GM19025 (cell line): ENCODE data around the gene SPATA3.
"Not testable (repeated sequence)": the region's sequence is repeated elsewhere in the genome, so short reads cannot be mapped to it uniquely, and the experiment has no call there.

Experiments
- ATAC-seq: cut with Tn5 transposase; IDR thresholded peaks from one replicate; pipeline ENCODE4 v1.9.1; 2021; ENCODE audit warnings: mild to moderate bottlenecking, low read depth, moderate library complexity; ENCODE audit not compliant: unreplicated experiment

SPATA3 gene

DNA sequence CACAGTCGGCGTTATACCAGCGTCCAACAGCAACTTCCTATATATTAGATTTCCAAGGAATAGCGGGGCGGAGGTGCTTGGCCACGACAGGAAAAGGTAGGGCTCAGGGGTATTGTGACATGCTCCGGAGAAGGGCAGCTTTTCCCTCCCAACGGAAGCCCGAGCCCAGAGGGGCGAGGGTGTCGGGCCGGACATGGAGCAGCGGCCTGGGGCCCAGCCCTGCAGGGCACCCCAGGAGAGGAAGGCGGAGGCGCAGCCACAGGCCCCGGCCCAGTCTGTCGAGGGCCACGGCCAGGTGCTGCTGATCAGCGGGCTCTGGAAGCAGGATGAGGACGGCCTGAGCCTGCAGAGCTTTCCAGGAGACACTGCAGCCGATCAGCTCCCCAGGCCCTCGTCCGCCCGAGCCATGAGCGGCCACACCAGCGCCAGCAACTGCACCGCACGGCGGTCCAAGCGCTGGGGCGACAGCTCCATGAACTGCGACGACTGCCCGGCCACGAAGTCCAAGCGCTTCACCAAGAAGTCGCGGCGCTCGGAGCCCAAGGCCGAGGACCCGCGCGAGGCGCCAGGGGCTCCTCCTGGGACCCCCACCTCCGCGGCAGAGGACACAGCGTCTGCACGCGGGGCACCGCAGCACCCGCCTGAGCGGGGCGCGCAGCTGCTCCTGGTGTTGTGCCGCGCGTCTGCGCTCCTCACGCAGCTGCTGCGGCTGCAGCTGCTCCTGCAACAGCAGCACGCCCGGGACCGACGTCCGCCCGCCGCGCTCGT, 5.6 kb upstream of the SPATA3 start:
- ATAC-seq = no peak

DNA sequence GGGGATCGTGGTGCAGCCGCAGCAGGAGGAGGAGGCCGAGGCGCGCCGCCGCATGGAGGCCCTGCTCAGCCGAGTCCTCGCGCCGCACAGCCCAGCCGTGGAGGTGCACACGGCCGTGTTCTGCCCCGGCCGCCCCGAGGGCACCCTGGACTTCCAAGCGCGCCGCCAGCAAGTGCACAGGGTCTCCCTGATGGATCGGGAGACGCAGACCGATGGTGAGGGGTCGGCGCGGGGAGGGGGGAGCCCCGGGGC, 5.1 kb upstream of the SPATA3 start:
- ATAC-seq = no peak

DNA sequence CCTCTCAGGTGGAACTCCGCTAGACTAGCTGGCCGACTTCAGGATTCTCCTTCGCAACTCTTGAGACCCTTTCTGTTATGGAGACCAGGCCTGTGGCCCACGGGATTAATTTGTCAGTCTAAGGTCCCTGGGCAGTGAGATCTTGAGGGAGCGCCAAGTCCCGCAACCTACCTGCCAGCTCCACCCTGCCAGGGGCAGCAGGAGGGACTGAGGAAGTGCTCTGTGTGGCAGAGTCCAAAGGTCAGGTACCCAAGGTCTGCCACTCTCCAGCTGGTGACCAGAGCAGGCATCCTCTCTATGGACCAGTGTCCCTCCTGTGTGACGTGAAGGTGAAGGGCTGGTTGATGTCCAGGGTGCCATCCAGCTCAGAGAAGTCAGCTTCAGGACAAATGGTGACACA, 4.3 kb upstream of the SPATA3 start:
- no peak for ATAC-seq

DNA sequence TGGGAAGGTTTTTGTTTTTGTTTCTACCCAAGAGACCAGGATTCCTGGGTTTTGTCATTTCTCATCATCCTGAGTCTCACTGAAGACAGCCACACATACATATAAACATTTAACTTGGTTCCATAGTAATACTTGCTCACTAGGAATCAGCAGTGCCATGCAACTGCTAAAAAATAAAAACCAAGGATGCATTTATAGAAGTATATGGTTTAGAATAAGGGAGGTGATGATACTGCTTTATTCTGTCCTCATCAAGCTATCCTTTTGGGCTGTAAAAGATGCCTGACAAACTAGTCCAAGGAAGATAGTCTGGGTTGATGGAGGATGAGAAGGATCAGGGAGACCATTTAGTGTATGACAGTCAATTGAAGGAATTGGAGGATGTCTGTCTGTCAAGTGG, 740 bp downstream of the SPATA3 start:
- no peak for ATAC-seq

DNA sequence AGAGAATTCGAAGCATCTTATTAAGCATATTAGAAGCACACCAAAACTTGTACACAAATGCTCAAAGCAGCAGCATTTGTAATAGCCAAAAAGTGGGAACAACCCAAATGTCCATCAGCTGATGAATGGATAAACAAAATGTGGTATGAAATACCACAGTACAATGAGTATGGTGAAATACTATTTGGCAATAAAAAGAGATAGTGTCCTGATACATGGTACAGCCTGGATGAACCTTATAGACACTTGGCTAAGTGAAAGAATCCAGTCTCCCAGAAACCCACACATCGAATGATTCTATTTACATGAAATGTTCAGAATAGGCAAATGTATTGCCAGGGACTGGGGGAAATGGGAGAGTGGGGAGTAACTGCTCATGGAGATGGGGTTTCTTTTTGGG, 3.0 kb downstream of the SPATA3 start:
- ATAC-seq = no peak

DNA sequence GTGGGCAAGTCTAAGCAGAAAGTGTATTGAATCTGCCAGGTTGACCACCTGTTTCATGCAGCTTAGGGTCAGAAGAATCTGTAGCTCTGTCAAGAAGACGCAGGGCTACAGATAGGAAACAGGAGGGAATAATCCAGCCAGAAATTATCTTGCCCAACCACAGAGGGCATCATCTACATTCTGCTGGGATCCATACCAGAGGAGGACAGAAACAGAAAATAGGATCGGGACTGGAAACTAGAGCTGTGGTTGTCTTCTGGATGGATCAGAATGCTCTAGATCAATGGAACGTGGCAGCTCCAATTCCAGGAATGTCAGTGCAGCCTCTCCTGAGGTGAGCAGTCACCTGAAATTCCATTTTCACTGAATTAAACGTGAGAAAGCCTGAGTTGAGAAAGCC, 3.6 kb downstream of the SPATA3 start:
- ATAC-seq = no peak

DNA sequence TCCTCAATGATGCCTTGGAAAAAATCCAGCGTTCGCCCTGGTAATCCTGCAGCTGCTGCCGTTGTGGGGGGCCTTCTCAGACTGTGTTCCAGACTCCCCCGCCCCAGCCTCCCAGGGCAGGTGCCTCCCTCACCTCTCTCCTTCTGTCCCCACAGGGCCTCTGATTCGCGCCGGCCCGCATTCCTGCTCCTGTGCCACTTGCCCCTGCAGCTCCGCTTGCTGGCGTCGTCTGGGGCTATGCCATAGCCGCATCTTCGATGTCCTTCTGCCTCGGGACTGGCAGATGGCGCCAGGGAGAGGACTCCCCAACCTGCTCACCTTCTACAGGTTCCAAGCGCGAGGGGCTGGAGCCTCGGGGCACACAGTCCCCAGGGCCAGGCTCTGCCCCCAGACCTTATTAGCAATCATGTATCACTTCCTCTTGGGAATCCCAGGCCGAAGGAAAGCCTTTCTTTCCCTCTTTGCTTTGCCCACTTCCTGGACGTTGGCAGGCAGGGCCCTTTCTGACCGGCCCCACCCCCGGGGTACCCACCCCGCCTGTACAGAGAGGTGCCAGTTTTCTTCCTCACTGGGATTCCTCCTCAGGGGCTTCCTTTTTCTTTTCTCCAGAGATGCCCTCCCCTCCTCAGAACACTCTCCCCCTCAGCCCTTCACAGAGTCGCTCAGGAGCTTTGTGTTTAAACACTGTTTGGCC, 4.4 kb downstream of the SPATA3 start:
- ATAC-seq = no peak

DNA sequence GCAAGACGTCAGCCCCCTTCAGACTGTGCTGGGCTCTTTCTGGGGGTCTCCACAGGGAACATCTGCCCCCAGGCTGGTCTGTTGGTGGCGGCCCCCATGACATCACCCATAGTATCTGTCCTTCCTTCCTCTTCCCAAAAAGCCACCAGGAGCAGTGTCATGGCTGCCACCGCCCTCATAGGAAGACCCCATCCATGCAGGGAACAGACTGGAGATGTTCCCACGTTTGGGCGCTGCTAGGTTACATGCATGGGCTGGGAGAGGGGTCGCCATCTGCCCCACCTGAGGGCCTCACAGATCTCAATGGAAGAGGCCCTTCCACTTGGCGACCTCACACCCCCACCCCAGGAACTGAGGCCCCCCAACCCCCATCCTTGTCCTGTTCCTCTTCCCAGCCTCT, 5.1 kb downstream of the SPATA3 start:
- no peak for ATAC-seq

DNA sequence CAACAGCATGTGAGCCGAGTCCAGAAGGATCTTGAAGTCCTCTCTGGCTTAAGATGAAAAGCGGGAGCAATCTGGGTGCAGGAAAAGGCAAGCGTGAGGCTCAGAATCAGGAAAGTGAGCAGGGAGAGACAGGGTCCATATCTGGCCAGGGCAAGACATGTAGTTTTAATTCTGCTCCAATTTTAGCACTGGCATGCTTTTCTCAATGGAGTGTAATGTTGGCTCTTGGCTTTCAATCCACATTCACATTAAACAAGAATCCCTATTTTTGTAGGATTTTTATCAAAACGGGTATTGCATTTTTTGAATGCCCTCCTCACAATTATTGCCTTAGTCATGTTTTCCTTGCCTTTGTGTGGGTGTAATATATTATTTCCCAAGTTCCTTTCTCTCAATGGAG, 6.0 kb downstream of the SPATA3 start:
- no peak for ATAC-seq

DNA sequence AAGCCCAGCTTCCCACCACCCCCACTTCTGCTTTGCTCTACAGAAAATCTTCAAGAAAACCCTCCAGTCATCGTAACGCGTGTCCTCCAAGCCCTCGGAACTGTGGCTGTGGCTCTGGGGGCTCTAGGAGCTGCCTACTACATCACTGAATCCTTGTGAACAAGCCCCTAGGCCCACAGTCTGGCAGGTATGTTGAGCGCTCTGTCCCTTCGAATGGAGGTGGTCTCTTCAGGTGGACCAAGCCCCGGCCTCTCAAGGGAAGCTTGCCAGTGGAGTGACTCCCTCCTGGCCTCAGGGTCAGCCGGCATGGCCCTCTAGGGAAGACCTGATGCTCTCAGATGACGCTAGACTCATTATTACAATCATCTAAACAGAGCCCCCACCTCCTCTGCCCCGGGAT, 6.7 kb downstream of the SPATA3 start:
- ATAC-seq = no peak

DNA sequence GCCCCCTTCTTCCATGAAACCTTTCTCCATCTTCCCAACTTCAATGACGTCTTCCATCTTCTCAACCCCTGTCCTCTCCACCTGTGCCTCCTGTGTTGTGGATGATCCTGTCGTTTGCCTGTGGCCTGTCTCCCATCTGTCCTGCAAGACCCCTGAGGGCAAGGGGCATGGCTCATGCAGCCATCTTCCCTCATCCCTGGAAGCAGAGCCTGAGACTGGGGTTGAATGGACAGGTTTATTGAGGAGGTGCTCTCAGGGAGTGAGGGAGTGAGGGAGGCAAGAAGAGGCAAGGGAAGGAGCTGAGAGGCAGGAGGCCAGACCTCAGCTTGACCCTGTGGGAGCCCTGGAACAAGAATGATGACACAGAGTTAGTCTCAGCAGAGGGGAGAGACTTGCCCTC, 7.3 kb downstream of the SPATA3 start:
- no peak for ATAC-seq

DNA sequence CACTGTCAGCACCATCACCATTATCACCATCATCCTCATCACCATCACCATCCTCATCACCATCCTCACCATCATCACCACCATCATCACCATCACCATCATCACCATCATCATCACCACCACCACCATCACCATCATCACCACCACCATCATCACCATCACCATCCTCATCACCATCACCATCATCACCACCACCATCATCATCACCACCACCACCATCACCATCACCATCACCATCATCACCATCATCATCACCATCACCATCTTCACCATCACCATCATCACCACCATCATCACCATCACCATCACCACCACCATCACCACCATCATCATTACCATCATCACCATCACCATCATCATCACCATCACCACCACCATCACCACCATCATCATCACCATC, 9.0 kb downstream of the SPATA3 start:
- not testable (repeated sequence) for ATAC-seq

DNA sequence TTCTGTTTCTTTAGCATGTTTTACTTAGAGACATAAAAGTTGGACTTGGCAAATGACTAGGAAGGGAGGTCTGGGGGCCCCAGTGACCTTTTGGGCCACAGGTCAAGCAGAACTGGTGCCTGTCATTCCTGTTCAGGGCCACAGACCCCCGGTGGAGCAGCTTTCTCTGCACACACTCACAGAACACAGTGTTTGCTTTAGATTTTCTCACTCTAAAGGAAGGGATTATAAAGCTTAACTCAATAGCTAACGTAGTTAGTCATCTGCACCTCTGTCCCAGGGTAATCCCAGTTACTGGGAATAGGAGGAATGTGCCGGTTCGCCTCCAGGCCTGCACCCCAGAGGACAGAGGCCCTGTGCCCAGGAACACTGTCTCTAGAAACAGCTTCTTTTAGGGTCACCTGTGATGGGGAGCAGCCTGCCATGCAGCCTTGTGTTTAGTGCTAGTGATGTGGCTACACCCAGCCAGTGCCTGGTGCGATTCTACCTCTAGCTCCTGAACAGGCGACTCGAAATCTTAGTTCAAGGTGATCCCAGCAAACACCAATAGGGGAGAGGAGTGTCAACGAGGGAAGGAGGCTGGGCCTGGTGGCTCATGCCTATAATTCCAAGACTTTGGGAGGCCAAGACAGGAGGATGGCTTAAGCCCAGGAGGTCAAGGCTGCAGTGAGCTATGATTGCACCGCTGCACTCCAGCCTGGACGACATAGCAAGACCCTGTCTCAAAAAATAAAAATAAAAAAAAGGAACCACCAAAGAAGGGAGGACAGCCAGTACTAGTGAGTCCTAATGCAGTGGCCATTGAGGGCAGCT, 11.6 kb downstream of the SPATA3 start:
- no peak for ATAC-seq

DNA sequence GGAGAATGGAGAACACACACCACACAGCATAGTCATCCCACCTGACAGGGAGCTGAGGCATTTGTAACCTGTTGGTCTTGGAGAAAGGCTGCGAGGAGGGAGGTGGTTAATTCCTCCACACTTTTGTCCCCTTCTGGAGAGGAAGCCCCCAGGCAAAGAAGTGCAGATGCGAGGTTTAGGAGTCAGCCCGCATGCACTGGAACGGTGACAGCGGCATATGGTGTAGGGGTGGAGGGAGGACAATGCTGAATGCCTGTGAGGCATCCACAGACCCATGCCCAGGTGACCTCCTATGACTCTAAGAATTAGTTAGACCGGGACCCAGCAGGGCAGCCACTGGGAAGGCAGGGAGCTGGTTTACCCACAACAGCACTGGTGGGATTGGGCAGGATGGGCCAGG, 12.2 kb downstream of the SPATA3 start:
- ATAC-seq = no peak

DNA sequence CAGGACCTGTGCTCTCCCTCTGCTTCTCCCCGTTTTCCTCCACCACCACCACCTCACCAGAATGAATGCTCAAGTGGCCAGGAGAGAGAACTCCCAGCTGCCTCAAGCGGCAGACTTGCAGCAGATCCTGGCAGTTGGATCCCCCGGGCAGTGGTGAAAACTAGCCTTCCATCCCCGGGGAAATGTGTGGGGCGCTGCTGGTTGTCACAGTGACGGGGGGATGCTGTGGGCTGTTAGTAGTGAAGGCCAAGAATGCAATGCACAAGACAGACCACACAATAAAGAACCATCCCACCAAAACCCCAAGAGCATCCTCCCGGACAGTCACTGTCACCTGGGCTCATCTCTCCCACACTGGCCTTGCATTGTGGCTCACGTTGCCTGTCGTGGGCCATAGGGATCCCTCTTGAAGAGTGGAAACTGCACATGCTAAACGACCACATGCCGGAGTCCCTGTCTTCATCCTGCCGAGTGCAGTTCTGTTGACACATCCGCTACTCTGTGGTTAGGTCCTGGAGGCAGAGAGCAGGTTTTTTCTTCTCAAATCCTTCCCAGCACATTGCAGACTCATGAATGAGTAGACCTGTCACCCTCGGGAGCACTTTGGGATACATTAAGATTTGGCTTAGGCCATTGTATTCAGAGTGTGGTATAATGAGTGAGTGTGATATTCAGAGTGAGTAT, 13.5 kb downstream of the SPATA3 start:
- no peak for ATAC-seq

DNA sequence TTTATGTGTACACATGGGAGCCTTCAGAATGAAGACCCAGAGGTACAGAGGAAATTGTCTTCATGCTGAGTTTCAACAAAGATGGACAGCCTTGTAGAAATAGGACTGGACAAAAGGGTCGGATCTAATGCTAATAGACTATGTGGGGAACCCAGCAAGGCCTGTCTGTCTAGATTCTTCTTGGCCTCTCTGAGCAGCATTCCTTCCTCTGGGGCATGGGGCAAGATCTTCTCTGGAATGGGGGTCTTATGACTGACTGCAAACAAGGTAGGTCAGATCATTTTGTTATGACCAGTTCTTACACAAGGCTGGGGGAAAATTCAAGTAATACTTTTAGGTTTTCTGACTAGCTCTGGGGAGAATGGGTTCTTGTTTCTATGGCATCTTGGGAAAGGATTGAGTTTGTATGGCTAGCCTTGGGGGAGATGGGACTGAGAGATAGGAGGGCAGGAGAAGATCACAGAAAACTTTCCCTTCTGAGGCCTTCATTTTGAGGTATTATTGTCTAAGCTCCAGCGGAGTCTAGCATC, 14.3 kb downstream of the SPATA3 start:
- no peak for ATAC-seq

DNA sequence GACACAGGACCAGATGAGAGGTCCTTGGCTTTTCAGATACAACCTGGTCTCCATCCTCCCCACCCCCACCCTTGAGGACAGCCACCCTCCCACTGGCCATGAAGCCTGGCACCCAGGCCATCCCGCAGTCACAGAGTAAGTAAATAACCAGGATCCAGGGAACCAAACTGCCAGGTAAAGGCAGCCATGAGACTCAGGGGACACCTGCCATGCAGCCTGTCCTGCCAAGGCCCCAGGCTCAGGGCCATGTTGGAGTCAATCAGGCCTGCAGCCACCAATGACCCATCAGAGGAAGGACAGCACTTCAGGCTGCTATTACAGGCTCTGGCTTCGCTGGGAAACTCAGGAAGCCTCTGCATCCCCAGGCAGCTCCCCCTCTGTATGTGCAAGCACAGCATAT, 15.6 kb downstream of the SPATA3 start:
- ATAC-seq = no peak

DNA sequence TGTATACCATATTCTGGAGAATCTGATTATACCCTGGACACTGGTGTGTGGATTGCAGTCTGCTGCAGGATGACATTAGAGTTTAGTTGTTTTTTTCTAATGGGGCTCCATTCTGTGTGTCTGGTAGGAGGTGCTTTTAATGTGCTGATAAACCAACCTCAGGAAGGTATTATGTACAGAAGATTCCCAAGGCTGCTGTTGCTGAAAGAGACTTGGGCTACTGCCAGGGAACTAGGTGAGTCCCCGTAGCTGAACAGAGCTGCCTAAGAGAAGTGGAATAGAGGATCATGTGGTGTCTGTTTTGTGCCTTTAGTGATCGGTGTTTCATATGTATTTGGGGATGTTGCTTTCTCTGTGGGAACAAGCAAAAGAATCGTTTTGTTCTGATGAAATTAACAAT, 16.5 kb downstream of the SPATA3 start:
- no peak for ATAC-seq

DNA sequence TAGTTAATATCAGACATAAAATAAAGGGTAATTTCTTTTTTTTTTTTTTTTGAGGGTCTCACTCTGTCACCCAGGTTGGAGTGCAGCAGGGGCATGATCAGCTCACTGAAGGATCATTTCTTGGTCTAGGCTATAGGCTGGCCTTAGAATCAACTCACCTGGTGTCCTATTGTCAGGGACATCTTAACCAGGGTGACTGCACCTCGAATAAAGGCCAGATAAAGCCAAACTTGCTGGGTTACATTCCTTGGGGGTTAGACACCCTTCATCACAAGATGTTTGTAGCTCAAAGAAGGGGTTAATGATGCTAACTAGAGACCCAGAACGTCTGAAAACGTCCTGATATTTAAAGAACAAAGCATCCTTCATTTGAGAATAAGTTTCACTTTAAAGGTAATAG, 17.9 kb downstream of the SPATA3 start:
- no peak for ATAC-seq

DNA sequence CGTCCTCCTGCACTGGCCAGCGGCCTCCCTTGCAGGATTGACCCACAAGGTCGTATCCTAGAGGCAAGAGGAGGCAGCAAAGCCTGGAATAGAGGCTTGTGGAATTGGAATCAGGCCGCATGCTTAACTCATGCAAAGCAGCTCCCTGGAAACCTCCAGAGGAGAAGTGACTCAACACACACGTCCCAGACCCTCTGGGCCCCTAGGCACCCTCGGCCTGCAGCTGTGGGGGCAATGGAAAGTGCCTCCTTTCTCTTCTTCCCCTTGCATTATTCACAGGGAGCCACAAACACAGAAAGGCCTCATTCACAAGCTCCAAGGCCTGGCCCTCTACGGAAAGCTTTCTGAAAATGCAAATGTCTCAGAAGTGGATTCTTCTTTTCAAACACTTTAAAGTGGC, 19.6 kb downstream of the SPATA3 start:
- ATAC-seq = no peak

DNA sequence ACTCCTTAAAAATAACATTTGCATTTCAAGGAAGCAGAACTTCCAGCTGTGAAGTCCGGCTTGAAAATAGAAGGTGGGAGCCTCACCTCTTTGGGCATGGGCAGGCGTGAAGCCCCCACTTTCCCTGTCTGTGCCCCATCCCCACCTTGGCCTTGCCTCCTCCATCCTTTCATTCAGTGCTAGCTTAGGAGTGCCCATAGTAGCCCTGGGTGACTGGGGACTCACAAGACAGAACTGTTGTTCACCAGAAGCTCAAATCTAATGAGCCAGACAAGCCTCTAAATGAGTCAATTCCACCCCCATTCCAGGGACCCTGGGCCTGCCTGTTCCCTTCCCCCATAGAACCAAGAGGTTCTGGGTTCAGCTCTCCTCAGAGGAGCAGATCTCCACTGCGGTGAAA, 20.0 kb downstream of the SPATA3 start:
- ATAC-seq = no peak
